HG03159 (cell line): ENCODE results near the gene CCDC160.

Experiments
- ATAC-seq: cut with Tn5 transposase; IDR thresholded peaks from one replicate; pipeline ENCODE4 v1.9.1; 2021; ENCODE audit warnings: mild to moderate bottlenecking, moderate library complexity; ENCODE audit not compliant: unreplicated experiment

CCDC160 gene

GRCh38 chrX:134294548-134294947, 57.6 kb downstream of the CCDC160 start:
- ATAC-seq: no peak
